Spleen (tissue), 7 donors: ENCODE data around the gene ADGRA1.

Source experiments
- POLR2A ChIP-seq, 3 donors: fragments of 450-650 bp; IDR thresholded peaks; one replicate each; pipeline ENCODE4 v1.5.1; 2017; ENCODE audit warnings: antibody characterized with exemption in 3 of 3, mild to moderate bottlenecking in 1 of 3
- POLR2AphosphoS5 ChIP-seq, 3 donors: sonication (generic); formaldehyde crosslinking; IDR thresholded peaks; one replicate each; pipeline ENCODE4 v1.5.1; 2017; ENCODE audit warnings: antibody characterized with exemption in 3 of 3
- TF ChIP-seq, protein P1 (sequence below), 11 experiments: fragments of 200-600 bp in 7 of 11; fragments of 450-650 bp in 4 of 11; sonication (generic) in 4 of 11; IDR thresholded peaks in 8 of 11; conservative IDR thresholded peaks in 3 of 11; 1 replicate in 7 of 11; 2 replicates in 4 of 11; pipeline versions ENCODE4 v1.4.0 to v1.8.0; 2016 to 2021; ENCODE audit warnings: antibody characterized with exemption in 11 of 11, inconsistent platforms in 4 of 11, mild to moderate bottlenecking in 1 of 11
- donor health status: DM: no; HTN: no; CAD: no; lungs with moderate emphysema.
- donor health status: DM: no; HTN: no; CAD: no.
- donor health status: DM: no; HTN: no; CAD: no.

DNA sequence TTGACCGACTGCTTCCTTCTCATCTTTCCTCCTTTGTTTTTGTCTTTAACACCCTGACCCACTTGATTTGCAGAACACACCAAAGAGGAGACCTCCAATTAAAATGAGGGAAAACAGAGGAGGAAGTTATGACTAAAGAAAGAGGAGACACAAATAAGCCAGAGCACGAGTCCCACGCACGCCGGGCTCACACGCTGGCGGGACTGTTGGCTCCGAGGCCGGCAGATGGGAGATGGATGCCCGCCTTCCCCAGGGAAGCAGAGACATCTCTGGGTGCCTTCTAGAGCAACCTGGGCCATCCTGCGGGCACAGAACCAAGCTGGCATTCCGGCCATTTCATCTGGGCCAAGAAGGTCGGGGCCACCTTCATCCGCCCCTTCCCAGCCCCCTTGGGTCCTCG, 5.6 kb downstream of the ADGRA1 start:
- TF ChIP-seq, protein P1, sequence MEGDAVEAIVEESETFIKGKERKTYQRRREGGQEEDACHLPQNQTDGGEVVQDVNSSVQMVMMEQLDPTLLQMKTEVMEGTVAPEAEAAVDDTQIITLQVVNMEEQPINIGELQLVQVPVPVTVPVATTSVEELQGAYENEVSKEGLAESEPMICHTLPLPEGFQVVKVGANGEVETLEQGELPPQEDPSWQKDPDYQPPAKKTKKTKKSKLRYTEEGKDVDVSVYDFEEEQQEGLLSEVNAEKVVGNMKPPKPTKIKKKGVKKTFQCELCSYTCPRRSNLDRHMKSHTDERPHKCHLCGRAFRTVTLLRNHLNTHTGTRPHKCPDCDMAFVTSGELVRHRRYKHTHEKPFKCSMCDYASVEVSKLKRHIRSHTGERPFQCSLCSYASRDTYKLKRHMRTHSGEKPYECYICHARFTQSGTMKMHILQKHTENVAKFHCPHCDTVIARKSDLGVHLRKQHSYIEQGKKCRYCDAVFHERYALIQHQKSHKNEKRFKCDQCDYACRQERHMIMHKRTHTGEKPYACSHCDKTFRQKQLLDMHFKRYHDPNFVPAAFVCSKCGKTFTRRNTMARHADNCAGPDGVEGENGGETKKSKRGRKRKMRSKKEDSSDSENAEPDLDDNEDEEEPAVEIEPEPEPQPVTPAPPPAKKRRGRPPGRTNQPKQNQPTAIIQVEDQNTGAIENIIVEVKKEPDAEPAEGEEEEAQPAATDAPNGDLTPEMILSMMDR (IDR thresholded peaks at IDR 0.05 in 8 of 11, conservative IDR thresholded peaks at IDR 0.05 in 3 of 11): no peak
- TF ChIP-seq POLR2A (IDR thresholded peaks at IDR 0.05) (no peak), POLR2AphosphoS5 (IDR thresholded peaks at IDR 0.05) (no peak)
